Progenitor cell of endocrine pancreas (in vitro differentiated cells): ENCODE results near the gene SP1. TPM values are rescaled to one million over a fixed set of nuclear protein-coding genes. Genes with fewer than 3 reads are reported as not detected.

Experiments used
- DNase-seq: peaks from one replicate; pipeline ENCODE4 v3.0.0; 2021; ENCODE audit warnings: low spot score; ENCODE audit not compliant: unreplicated experiment
- H3K27ac Mint-ChIP-seq: 2 replicates; pipeline ENCODE4 v1.8.0; 2021; ENCODE audit warnings: mild to moderate bottlenecking, moderate library complexity, mixed read lengths
- H3K27me3 Mint-ChIP-seq: 2 replicates; pipeline ENCODE4 v1.8.0; 2021; ENCODE audit warnings: mixed read lengths
- H3K36me3 Mint-ChIP-seq: 2 replicates; pipeline ENCODE4 v1.8.0; 2022; ENCODE audit warnings: mixed read lengths; ENCODE audit not compliant: insufficient read depth
- H3K4me1 Mint-ChIP-seq: 2 replicates; pipeline ENCODE4 v1.8.0; 2021; ENCODE audit warnings: low read depth, mixed read lengths
- H3K4me3 Mint-ChIP-seq: 2 replicates; pipeline ENCODE4 v1.8.0; 2021; ENCODE audit warnings: low read depth, mild to moderate bottlenecking, moderate library complexity, mixed read lengths
- H3K9me3 Mint-ChIP-seq: 2 replicates; pipeline ENCODE4 v1.8.0; 2021; ENCODE audit warnings: low read depth, mixed read lengths
- total RNA-seq: library from RNA; stranded (reverse); gene quantifications from 2 replicates; pipeline ENCODE4 v1.2.1, GENCODE V29; 2021
- TF ChIP-seq, protein P1 (sequence below): fragments of 200-600 bp; sonication (generic); IDR thresholded peaks from one replicate; pipeline ENCODE4 v1.5.0; 2021; ENCODE audit warnings: antibody characterized with exemption, mild to moderate bottlenecking; ENCODE audit not compliant: unreplicated experiment

SP1 gene
- total RNA-seq, 1 donor from 2014 or later, result 90.5 TPM

DNA sequence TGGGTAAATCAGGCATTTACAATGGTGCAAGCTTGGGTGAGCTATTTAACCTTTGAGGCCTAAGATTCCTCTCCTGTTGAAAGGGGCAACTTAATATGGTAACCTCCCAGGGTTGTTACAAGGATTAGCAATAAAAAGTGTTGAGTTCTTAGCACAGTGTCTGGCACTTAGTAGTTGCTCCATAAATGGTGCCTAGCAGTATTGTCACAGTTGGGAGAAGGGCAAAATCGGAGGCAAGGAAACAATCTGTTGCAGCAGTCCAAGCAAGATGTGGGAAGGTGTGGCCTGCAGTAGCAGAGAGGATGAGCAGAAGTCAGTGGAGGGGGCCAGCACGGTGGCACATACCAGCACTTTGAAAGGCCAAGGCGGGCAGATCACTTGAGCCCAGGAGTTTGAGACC is 36.5 kb upstream of the SP1 start:
- Mint-ChIP-seq H3K36me3 (no peaks in the 10 kb centered on the region), H3K4me3 (peak overlapping the region; percentile 12), H3K9me3 (no peaks in the 10 kb centered on the region), H3K27ac (no peak overlapping the region), H3K4me1 (peaks cover 2% of the 10 kb centered on the region), H3K27me3 (peaks cover 35% of the 10 kb centered on the region)
- TF ChIP-seq, protein P1, sequence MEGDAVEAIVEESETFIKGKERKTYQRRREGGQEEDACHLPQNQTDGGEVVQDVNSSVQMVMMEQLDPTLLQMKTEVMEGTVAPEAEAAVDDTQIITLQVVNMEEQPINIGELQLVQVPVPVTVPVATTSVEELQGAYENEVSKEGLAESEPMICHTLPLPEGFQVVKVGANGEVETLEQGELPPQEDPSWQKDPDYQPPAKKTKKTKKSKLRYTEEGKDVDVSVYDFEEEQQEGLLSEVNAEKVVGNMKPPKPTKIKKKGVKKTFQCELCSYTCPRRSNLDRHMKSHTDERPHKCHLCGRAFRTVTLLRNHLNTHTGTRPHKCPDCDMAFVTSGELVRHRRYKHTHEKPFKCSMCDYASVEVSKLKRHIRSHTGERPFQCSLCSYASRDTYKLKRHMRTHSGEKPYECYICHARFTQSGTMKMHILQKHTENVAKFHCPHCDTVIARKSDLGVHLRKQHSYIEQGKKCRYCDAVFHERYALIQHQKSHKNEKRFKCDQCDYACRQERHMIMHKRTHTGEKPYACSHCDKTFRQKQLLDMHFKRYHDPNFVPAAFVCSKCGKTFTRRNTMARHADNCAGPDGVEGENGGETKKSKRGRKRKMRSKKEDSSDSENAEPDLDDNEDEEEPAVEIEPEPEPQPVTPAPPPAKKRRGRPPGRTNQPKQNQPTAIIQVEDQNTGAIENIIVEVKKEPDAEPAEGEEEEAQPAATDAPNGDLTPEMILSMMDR, result no peak
- no peak for DNase-seq

DNA sequence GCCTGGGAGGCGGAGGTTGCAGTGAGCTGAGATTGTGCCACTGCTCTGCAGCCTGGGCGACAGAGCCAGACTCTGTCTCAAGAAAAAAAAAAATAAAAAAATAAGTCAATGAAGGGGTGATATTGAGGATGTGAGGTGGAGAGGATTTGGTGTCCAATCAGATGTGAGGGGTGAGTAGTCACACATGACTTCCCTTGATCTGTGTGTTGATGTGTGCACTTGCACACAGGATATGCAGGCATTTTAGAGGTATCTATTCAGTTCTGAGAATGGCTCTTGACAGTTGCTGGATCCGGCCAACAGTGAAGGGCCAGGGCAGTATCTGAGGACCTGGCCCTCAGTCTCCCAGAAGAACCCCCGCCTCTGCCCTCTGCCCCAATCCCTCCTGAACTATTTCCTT is 36.0 kb upstream of the SP1 start:
- Mint-ChIP-seq H3K9me3 (no peaks in the 10 kb centered on the region), H3K4me3 (peak overlapping the region; percentile 62), H3K36me3 (no peaks in the 10 kb centered on the region), H3K4me1 (peaks cover 2% of the 10 kb centered on the region), H3K27me3 (peaks cover 33% of the 10 kb centered on the region), H3K27ac (no peak overlapping the region)
- TF ChIP-seq, protein P1, result no peak
- DNase-seq, result no peak

DNA sequence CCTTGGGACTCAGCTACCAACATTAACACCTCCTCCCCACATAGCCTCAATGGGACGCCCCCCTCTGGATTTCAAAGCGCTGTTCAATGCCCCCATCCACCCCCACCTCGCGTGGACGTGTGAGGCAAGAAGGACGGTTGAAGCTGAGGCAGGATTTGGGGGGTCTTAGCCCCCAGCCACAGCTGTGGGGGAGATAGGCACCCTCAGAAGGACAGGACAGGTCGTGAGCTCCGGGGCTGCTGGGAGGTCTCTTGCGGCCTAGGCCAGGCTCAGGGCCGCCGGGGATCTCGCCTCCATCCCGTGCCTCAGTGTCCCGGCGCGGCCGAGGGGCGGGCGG is 35.5 kb upstream of the SP1 start:
- H3K4me3 Mint-ChIP-seq, result peak overlapping the region; percentile 62
- H3K27ac Mint-ChIP-seq, result peak overlapping the region; percentile 52
- no peaks in the 10 kb centered on the region for H3K9me3 Mint-ChIP-seq
- peaks cover 2% of the 10 kb centered on the region for H3K4me1 Mint-ChIP-seq
- no peak for DNase-seq
- TF ChIP-seq, protein P1, result no peak
- peaks cover 33% of the 10 kb centered on the region for H3K27me3 Mint-ChIP-seq
- H3K36me3 Mint-ChIP-seq, result no peaks in the 10 kb centered on the region

DNA sequence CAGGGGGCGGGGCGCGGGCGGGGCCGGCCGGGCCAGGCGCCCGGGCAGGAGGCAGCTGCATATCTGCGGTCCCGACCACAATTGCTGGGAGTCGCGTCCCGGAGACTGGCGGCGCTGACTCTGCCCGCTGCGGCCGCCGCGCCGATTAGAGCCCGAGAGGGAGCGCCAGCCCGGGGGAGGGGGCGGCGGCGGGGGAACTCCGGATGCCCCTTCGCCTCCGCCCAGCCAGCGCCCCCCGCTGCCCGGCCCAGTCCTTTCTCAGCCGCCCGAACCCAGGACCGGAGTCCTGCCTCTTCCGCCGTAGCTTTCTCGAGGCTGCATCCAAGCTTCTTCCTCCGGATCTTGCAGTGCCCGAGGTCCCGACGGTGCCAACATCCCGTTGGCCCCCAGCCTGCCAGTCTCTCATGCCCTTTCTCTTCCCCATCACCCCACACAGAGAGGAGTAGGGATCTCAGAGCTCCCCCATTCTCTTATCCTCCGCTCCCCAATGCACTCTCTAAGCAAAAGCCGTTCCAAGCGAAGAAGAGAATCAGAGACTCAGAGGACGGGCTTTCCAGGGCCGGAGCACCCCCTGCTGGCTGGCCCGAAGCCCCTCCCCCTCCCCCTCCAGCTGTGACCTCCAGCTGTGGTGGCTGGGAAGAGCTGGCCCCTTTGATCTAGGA is 35.0 kb upstream of the SP1 start:
- Mint-ChIP-seq H3K4me3 (peak overlapping the region; percentile 95), H3K27me3 (peaks cover 30% of the 10 kb centered on the region), H3K4me1 (peaks cover 2% of the 10 kb centered on the region), H3K9me3 (no peaks in the 10 kb centered on the region), H3K27ac (peak overlapping the region; percentile 76), H3K36me3 (no peaks in the 10 kb centered on the region)
- TF ChIP-seq, protein P1, result peak; percentile 65
- peak; percentile 68 for DNase-seq

DNA sequence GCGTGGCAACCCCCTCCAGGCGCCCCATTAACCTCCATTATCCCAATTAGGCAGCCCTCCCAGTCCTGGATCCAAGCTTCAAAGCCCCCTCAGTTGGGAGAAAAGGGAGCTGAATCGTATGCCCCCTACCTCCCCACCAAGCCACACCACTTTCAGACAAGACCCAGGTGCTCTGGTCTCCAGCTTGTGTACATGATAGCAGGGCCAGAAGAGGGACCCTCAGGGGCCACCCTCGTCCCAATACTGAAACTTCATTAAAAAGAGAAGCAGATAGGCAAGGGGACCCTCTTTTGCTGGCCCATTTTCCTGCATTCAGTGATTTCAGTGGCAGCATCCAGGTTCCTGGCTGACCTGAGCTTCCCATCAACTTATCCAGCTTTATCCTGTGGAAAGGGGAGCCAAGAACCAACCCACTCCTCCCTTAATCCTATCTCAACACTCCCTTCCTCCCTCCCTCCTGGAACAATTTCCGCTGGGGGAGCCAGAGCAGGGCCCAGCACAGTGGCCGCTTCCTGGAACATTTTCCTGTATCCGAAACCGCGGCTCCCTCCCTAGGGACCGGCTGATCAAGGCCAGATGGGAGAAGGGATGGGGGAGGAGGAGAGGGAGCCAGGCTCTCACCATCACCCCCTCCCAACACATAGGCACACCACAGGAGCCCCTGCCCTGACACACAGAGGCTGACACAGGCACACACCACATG is 34.3 kb upstream of the SP1 start:
- TF ChIP-seq, protein P1, result no peak
- H3K4me1 Mint-ChIP-seq, result peaks cover 2% of the 10 kb centered on the region
- DNase-seq, result no peak
- peak overlapping the region; percentile 16 for H3K27ac Mint-ChIP-seq
- peaks cover 24% of the 10 kb centered on the region for H3K27me3 Mint-ChIP-seq
- peak overlapping the region; percentile 95 for H3K4me3 Mint-ChIP-seq
- H3K36me3 Mint-ChIP-seq, result no peaks in the 10 kb centered on the region
- H3K9me3 Mint-ChIP-seq, result no peaks in the 10 kb centered on the region
